HEK293 (cell line): ENCODE data around the gene SNRPD3.

Experiments used
- CTCF ChIA-PET: fragments of 350-600 bp; formaldehyde crosslinking; extraction: SDS; loops from one replicate; lab custom pipeline; 2021; ENCODE audit warnings: antibody characterized with exemption; lab: Yijun Ruan, JAX
- POLR2A ChIA-PET: fragments of 300-600 bp; formaldehyde crosslinking; extraction: SDS; loops from one replicate; lab custom pipeline; 2020; ENCODE audit warnings: antibody characterized with exemption, inconsistent platforms; lab: Yijun Ruan, JAX
- H3K27ac ChIP-seq: fragments of 200-500 bp; sonication (Bioruptor generic); 2 replicates; pipeline ENCODE4 v1.5.1; 2014; ENCODE audit warnings: low read depth, low read length, control low read depth, inconsistent platforms; ENCODE audit errors: extremely low read depth
- H3K36me3 ChIP-seq, 2 experiments: fragments of 200-500 bp in 1 of 2; sonication (Bioruptor generic) in 1 of 2; 1 replicate in 1 of 2; 2 replicates in 1 of 2; pipeline ENCODE4 v1.5.1; 2014 to 2017; ENCODE audit warnings: inconsistent platforms in 2 of 2, low read length in 2 of 2; ENCODE audit not compliant: control insufficient read depth in 2 of 2, insufficient read depth in 1 of 2
- H3K4me1 ChIP-seq: fragments of 200-500 bp; sonication (Bioruptor generic); 2 replicates; pipeline ENCODE4 v1.5.1; 2014; ENCODE audit warnings: mild to moderate bottlenecking, low read length, inconsistent platforms; ENCODE audit not compliant: control insufficient read depth, insufficient read depth
- H3K4me3 ChIP-seq: 2 replicates; pipeline ENCODE4 v1.5.1; 2011; ENCODE audit warnings: low read depth, mild to moderate bottlenecking, control low read depth, low read length, moderate library complexity
- H3K9me3 ChIP-seq: fragments of 200-500 bp; sonication (Bioruptor generic); 2 replicates; pipeline ENCODE4 v1.5.1; 2014; ENCODE audit warnings: low read depth, low read length, inconsistent platforms; ENCODE audit not compliant: control insufficient read depth, insufficient read depth
- BCL11A ChIP-seq: fragments of 450-650 bp; formaldehyde crosslinking; IDR thresholded peaks from 2 replicates; pipeline ENCODE4 v1.5.1; 2016; ENCODE audit warnings: low read depth, missing biosample characterization, missing genetic modification characterization
- CTCF ChIP-seq: fragments of 450-650 bp; formaldehyde crosslinking; IDR thresholded peaks from 2 replicates; pipeline ENCODE4 v1.5.1; 2016; ENCODE audit warnings: missing biosample characterization, missing genetic modification characterization
- ELK4 ChIP-seq: IDR thresholded peaks from 2 replicates; pipeline ENCODE4 v1.6.1; 2011; ENCODE audit warnings: mild to moderate bottlenecking, low read depth, low read length, borderline replicate concordance
- GLIS2 ChIP-seq: fragments of 450-650 bp; formaldehyde crosslinking; IDR thresholded peaks from 2 replicates; pipeline ENCODE4 v1.5.1; 2016; ENCODE audit warnings: missing biosample characterization, missing genetic modification characterization
- OSR2 ChIP-seq: fragments of 450-650 bp; formaldehyde crosslinking; IDR thresholded peaks from 2 replicates; pipeline ENCODE4 v1.5.1; 2016; ENCODE audit warnings: missing biosample characterization, missing genetic modification characterization
- RBAK ChIP-seq: fragments of 450-650 bp; formaldehyde crosslinking; IDR thresholded peaks from 2 replicates; pipeline ENCODE4 v1.5.1; 2016; ENCODE audit warnings: missing biosample characterization, missing genetic modification characterization
- REST ChIP-seq: fragments of 450-650 bp; formaldehyde crosslinking; IDR thresholded peaks from 2 replicates; pipeline ENCODE4 v1.5.1; 2016; ENCODE audit warnings: missing biosample characterization, missing genetic modification characterization
- SETDB1 ChIP-seq: IDR thresholded peaks from one replicate; pipeline ENCODE4 v1.6.1; 2017; ENCODE audit warnings: mild to moderate bottlenecking, low read length, moderate library complexity, mixed read lengths; ENCODE audit not compliant: insufficient read length
- ZBTB20 ChIP-seq: fragments of 450-650 bp; formaldehyde crosslinking; IDR thresholded peaks from 2 replicates; pipeline ENCODE4 v1.5.1; 2016; ENCODE audit warnings: missing biosample characterization, missing genetic modification characterization
- ZBTB48 ChIP-seq: fragments of 450-650 bp; formaldehyde crosslinking; IDR thresholded peaks from 2 replicates; pipeline ENCODE4 v1.5.1; 2016; ENCODE audit warnings: missing biosample characterization, missing genetic modification characterization
- ZFP37 ChIP-seq: fragments of 450-650 bp; formaldehyde crosslinking; IDR thresholded peaks from 2 replicates; pipeline ENCODE4 v1.5.1; 2016; ENCODE audit warnings: missing biosample characterization, missing genetic modification characterization
- ZIC2 ChIP-seq: fragments of 450-650 bp; formaldehyde crosslinking; IDR thresholded peaks from 2 replicates; pipeline ENCODE4 v1.5.1; 2016; ENCODE audit warnings: missing biosample characterization, missing genetic modification characterization
- ZNF157 ChIP-seq: fragments of 450-650 bp; formaldehyde crosslinking; IDR thresholded peaks from 2 replicates; pipeline ENCODE4 v1.5.1; 2016; ENCODE audit warnings: missing biosample characterization, missing genetic modification characterization
- ZNF175 ChIP-seq: fragments of 450-650 bp; formaldehyde crosslinking; IDR thresholded peaks from 2 replicates; pipeline ENCODE4 v1.5.1; 2016; ENCODE audit warnings: missing biosample characterization, missing genetic modification characterization
- ZNF248 ChIP-seq: fragments of 450-650 bp; formaldehyde crosslinking; IDR thresholded peaks from 2 replicates; pipeline ENCODE4 v1.5.1; 2017; ENCODE audit warnings: missing biosample characterization, missing genetic modification characterization
- ZNF624 ChIP-seq: fragments of 450-650 bp; formaldehyde crosslinking; IDR thresholded peaks from 2 replicates; pipeline ENCODE4 v1.5.1; 2017; ENCODE audit warnings: missing biosample characterization, missing genetic modification characterization
- ZNF658 ChIP-seq: fragments of 450-650 bp; formaldehyde crosslinking; IDR thresholded peaks from 2 replicates; pipeline ENCODE4; 2016; ENCODE audit warnings: missing biosample characterization, missing genetic modification characterization
- ZNF792 ChIP-seq: fragments of 450-650 bp; formaldehyde crosslinking; IDR thresholded peaks from 2 replicates; pipeline ENCODE4 v1.5.1; 2016; ENCODE audit warnings: missing biosample characterization, missing genetic modification characterization
- ZXDB ChIP-seq: fragments of 450-650 bp; formaldehyde crosslinking; IDR thresholded peaks from 2 replicates; pipeline ENCODE4 v1.5.1; 2016; ENCODE audit warnings: missing biosample characterization, missing genetic modification characterization
- TF ChIP-seq, protein P1 (sequence below): fragments of 450-650 bp; formaldehyde crosslinking; IDR thresholded peaks from 2 replicates; pipeline ENCODE4 v1.5.1; 2016; ENCODE audit warnings: missing biosample characterization, missing genetic modification characterization

Gene SNRPD3

GRCh38 chr22:24588381-24588756 is 32.6 kb downstream of the SNRPD3 start:
- peaks cover 13% of the 10 kb centered on the region for H3K4me1 ChIP-seq
- POLR2A ChIA-PET = no interaction called here
- peaks cover 0 to 40% of the 10 kb centered on the region in 2 experiments; a peak in 1 of 3 replicates for H3K36me3 ChIP-seq
- no peak for TF ChIP-seq REST (tag by site-specific recombination)
- no peak for TF ChIP-seq ZBTB20 (tag by site-specific recombination)
- TF ChIP-seq ZNF658 (tag by site-specific recombination) = no peak
- TF ChIP-seq RBAK (tag by site-specific recombination) = no peak
- no peak for TF ChIP-seq ZNF157
- no peak for TF ChIP-seq ZNF248 (tag by site-specific recombination)
- no peak for TF ChIP-seq ELK4
- no peak for TF ChIP-seq BCL11A (tag by site-specific recombination)
- no peak for TF ChIP-seq ZNF624 (tag by site-specific recombination)
- TF ChIP-seq ZNF175 (tag by site-specific recombination) = no peak
- TF ChIP-seq OSR2 (tag by site-specific recombination) = no peak
- TF ChIP-seq, protein P1, sequence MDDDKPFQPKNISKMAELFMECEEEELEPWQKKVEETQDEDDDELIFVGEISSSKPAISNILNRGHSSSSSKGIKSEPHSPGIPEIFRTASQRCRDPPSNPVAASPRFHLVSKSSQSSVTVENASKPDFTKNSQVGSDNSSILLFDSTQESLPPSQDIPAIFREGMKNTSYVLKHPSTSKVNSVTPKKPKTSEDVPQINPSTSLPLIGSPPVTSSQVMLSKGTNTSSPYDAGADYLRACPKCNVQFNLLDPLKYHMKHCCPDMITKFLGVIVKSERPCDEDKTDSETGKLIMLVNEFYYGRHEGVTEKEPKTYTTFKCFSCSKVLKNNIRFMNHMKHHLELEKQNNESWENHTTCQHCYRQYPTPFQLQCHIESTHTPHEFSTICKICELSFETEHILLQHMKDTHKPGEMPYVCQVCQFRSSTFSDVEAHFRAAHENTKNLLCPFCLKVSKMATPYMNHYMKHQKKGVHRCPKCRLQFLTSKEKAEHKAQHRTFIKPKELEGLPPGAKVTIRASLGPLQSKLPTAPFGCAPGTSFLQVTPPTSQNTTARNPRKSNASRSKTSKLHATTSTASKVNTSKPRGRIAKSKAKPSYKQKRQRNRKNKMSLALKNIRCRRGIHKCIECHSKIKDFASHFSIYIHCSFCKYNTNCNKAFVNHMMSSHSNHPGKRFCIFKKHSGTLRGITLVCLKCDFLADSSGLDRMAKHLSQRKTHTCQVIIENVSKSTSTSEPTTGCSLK (tag by site-specific recombination) = no peak
- TF ChIP-seq ZNF792 (tag by site-specific recombination) = no peak
- no peak for TF ChIP-seq ZXDB (tag by site-specific recombination)
- H3K27ac ChIP-seq = no peak overlapping the region
- H3K9me3 ChIP-seq = no peaks in the 10 kb centered on the region
- CTCF ChIA-PET = no interaction called here
- H3K4me3 ChIP-seq = no peak overlapping the region

- H3K27ac ChIP-seq = no peak overlapping the region
- CTCF ChIA-PET = no interaction called here
- peaks cover 8% of the 10 kb centered on the region for H3K4me1 ChIP-seq
- H3K4me3 ChIP-seq = no peak overlapping the region
- TF ChIP-seq GLIS2 (tag by site-specific recombination) (0 out of 2 replicates have a peak, but pooled peaks have one; percentile 17), SETDB1 (no peak), ZBTB48 (tag by site-specific recombination) (no peak), ZIC2 (tag by site-specific recombination) (peak; percentile 56; the same call in 1 of the 2 replicates), CTCF (no peak), ZFP37 (no peak)
- peaks cover 0 to 40% of the 10 kb centered on the region in 2 experiments; a peak in 1 of 3 replicates for H3K36me3 ChIP-seq
- no peaks in the 10 kb centered on the region for H3K9me3 ChIP-seq
- POLR2A ChIA-PET = no interaction called here
Measured at GRCh38 chr22:24588757-24589481, 33.1 kb downstream of the SNRPD3 start.
